PC-3 (cell line): Measurements from ENCODE around the gene ZNF548.

Source experiments
- EZH2 ChIP-seq: fragments of 300-600 bp; sonication (generic); IDR thresholded peaks from one replicate; pipeline ENCODE4 v1.6.1; 2017; ENCODE audit warnings: antibody characterized with exemption, mild to moderate bottlenecking, low read length; ENCODE audit not compliant: unreplicated experiment
- EZH2phosphoT487 ChIP-seq: fragments of 300-600 bp; sonication (generic); IDR thresholded peaks from 2 replicates; pipeline ENCODE4 v1.6.1; 2018; ENCODE audit warnings: mild to moderate bottlenecking, antibody characterized with exemption, low read length, borderline replicate concordance
- TF ChIP-seq, protein P1 (sequence below): fragments of 300-600 bp; sonication (generic); conservative IDR thresholded peaks from 2 replicates; pipeline ENCODE4 v1.5.1; 2017; ENCODE audit warnings: antibody characterized with exemption, low read depth, mild to moderate bottlenecking, low read length

DNA sequence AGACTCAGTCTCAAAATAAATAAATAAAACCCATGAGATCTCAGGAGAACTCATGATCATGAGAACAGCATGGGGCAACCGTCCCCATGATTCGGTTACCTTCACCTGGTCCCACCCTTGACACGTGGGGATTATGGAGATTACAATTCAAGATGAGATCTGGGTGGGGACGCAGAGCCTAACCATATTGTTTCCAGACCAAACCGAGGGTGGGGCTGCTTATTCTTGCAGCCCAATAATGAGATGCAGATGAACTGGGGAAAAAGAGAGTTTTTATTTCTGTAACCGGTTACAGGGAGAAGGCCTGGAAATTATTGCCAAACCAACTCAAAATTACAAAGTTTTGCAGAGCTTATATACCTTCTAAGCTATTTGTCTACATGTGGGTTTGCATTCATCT is 13.5 kb upstream of the ZNF548 start:
- TF ChIP-seq, protein P1, sequence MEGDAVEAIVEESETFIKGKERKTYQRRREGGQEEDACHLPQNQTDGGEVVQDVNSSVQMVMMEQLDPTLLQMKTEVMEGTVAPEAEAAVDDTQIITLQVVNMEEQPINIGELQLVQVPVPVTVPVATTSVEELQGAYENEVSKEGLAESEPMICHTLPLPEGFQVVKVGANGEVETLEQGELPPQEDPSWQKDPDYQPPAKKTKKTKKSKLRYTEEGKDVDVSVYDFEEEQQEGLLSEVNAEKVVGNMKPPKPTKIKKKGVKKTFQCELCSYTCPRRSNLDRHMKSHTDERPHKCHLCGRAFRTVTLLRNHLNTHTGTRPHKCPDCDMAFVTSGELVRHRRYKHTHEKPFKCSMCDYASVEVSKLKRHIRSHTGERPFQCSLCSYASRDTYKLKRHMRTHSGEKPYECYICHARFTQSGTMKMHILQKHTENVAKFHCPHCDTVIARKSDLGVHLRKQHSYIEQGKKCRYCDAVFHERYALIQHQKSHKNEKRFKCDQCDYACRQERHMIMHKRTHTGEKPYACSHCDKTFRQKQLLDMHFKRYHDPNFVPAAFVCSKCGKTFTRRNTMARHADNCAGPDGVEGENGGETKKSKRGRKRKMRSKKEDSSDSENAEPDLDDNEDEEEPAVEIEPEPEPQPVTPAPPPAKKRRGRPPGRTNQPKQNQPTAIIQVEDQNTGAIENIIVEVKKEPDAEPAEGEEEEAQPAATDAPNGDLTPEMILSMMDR, result no peak
- no peak for TF ChIP-seq EZH2
- TF ChIP-seq EZH2phosphoT487, result no peak
